GM18505 (cell line): ENCODE measurements around the gene MBLAC2.

Experiments used
- ATAC-seq: cut with Tn5 transposase; IDR thresholded peaks from one replicate; pipeline ENCODE4 v1.9.1; 2021; ENCODE audit not compliant: unreplicated experiment
- POLR2A ChIP-seq: IDR thresholded peaks from 4 replicates; pipeline ENCODE4 v1.6.1; 2011; ENCODE audit warnings: borderline replicate concordance; ENCODE audit not compliant: insufficient read depth, insufficient read length; ENCODE audit errors: extremely low read depth

MBLAC2 gene

DNA sequence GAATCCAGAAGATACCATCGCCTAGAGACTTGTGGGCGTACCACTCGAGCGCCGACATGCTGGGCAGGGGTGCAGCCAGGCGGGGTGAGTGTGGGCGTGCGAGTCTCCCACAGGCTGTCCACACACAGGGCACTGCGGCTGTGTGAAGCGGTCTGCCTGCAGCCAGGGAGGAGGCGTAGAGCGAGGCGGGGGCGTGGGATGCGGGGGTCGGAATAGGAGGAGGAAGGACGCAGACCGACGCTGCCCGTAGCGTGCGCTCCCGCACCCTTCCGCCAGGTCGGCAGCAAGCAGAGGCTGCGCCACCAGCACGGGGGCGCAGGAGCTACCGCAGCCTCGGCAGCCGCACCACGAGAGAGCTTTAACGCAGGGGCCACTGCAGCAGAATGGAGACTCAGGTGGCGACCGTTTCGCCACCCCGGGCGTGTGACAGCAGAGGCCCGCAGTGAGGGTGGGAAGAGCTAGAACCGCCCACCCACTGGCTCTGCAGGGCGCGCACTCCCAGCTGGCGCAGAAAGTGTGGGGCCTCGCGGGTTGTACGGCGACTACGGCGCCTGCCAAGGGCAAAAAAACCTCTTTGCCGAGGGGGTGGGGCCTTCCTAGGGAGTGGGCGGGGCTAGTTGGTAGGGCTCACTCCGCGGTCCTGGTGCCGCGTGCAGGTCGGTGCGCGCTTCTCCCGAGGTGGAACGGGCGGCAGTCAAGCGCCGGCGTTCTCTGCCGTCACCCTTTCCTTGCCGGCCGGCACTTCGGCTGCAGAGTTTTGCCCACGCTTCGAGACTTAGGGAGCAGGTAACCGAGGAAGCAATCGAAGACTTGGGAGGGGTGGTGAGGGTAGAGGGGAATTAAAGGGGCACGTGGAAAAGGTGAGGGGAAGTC, at the start of gene MBLAC2, which contains the start of gene POLR3G:
Gene MBLAC2 (minus strand): TSS at position 537 of the 873 bp plus-strand sequence. CDS start 479 bp downstream, at position 58.
Gene POLR3G (plus strand): TSS at position 630 of the 873 bp plus-strand sequence. CDS start 10,704 bp downstream, outside the sequence.
- TF ChIP-seq POLR2A = peak; percentile 87
- ATAC-seq = peak; percentile 88

- no peak for TF ChIP-seq POLR2A
- ATAC-seq = no peak
Measured at GRCh38 chr5:90519081-90519480, 44.5 kb upstream of the MBLAC2 start.

- no peak for ATAC-seq
- no peak for TF ChIP-seq POLR2A
Measured at GRCh38 chr5:90518661-90519060, 44.1 kb upstream of the MBLAC2 start.

DNA sequence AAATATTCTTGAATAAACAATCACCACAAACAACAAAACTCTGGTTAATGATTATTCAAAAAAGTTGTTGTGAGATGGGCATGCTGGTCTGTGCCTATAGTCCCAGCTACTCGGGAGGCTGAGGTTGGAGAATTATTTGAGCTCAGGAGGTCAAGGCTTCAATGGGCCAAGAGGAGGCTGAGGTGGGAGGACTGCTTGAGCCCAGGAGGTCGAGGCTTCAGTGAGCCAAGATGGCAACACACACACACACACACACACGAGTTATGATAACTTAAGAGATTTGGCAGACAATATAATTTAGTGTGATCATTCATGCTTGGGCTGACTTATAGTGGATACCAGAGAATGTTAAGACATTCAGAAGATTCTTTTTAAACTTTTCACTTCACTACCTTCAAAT, 39.9 kb upstream of the MBLAC2 start:
- no peak for TF ChIP-seq POLR2A
- ATAC-seq = no peak

GRCh38 chr5:90510438-90510837, 35.9 kb upstream of the MBLAC2 start:
- no peak for TF ChIP-seq POLR2A
- ATAC-seq = no peak

DNA sequence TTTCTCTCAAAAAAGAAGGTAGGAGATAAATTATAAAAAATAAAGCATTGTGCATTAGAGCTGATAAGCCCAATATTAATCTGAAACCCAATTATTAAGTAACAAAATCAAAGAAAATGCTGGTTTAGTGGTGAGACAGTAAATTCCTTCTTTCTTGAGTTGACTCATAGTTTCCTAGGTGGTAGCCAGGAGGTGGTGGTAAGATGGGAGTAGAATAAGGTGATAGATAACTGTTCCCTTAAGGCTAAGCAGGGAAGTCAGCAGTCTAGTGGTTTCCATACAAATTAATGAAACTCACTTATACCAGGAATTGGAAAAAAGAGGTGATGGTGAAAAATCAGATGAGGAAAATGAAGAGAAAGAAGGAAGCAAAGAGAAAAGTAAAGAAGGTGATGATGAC, 31.6 kb upstream of the MBLAC2 start:
- ATAC-seq = no peak
- TF ChIP-seq POLR2A = no peak

- no peak for ATAC-seq
Measured at GRCh38 chr5:90504743-90505142, 30.2 kb upstream of the MBLAC2 start.

GRCh38 chr5:90503596-90503995, 29.0 kb upstream of the MBLAC2 start:
- no peak for ATAC-seq
- TF ChIP-seq POLR2A = no peak

More at GRCh38 chr5:90504743-90505142, 30.2 kb upstream of the MBLAC2 start:
- TF ChIP-seq POLR2A = no peak

DNA sequence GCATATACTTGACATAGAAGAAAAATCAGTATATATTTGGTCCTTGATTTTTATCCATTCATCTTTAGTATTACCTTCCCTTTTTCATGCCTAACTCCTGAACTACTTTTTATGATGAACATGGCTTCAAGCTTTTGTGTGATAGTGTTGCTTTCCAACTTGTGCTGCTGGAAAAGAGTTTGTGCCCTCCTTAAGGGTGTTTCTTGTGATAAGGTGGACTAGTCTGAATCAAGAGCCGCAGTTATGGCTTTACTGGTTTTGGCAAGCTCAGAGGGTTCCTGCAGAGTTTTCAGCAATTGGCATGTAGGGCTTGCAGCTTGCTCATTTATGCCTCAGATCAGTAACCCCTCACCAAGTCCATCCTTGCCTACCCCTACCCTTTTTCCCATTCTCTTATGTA, 20.6 kb upstream of the MBLAC2 start:
- TF ChIP-seq POLR2A = no peak
- no peak for ATAC-seq

- ATAC-seq = no peak
- TF ChIP-seq POLR2A = no peak
Measured at GRCh38 chr5:90494043-90494442, 19.5 kb upstream of the MBLAC2 start.

GRCh38 chr5:90488791-90489190, 14.2 kb upstream of the MBLAC2 start:
- no peak for ATAC-seq

DNA sequence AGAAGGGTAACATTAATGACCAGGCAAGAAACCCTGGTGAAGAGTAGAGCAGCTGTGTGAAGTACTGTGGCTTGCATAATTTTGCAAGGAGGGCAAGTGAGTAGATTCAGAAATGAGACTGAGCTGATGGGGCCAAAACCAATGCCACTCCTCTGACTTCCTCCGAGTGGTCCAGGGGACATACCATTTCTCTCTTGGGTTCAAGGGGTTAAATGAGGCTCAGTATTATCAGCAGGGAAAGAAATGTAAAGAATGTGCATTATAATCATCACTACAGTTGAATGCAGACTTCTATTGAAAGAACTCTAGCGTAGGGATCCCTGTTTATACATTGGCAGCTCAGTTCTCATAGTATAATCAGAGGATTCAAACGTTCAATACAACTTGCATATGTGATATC, 10.0 kb upstream of the MBLAC2 start:
- TF ChIP-seq POLR2A = no peak
- ATAC-seq = no peak

More at GRCh38 chr5:90488791-90489190, 14.2 kb upstream of the MBLAC2 start:
- no peak for TF ChIP-seq POLR2A

DNA sequence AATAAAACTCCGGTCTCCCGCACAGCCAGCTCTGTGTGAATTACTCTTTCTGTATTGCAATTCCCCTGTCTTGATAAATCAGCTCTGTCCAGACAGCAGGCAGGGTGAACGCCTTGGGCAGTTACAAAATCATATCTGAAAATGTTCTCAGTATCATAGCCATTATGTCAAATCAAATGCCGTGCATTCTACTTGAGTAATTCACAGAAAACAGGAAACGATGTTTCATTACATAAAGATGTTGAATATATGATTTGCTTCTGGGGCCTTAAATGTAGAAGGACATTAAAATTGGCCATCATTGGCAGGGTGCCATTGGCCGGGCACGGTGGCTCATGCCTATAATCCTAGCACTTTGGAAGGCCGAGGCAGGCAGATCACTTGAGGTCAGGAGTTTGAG, 8.6 kb upstream of the MBLAC2 start:
- no peak for ATAC-seq
- no peak for TF ChIP-seq POLR2A

- no peak for TF ChIP-seq POLR2A
- no peak for ATAC-seq
Measured at GRCh38 chr5:90480699-90481098, 6.1 kb upstream of the MBLAC2 start.
